HG03175 (cell line): Measurements from ENCODE around the gene AGR2.

Source experiments
- ATAC-seq: cut with Tn5 transposase; IDR thresholded peaks from one replicate; pipeline ENCODE4 v1.9.1; 2021; ENCODE audit warnings: mild to moderate bottlenecking, moderate library complexity; ENCODE audit not compliant: unreplicated experiment

The AGR2 gene

DNA sequence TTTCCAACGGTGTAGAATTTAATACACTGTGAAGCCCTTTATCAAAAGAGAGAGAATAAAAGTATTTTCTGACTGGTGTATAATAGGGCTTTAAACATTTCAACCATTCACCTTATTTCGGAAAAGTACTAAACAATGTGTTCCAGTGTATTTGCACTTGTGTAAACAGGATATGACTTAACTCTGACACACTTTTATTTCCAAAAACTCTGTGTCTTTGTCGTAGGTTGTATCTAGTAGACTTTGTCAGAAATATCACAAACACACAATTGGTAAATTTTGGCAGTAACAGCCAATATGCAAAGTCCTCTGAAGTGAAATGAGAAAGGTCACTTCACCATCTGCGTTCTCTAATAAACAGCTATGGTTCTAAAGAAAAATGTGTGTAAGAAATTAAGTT is 61.6 kb downstream of the AGR2 start:
- ATAC-seq, result no peak

GRCh38 chr7:16742547-16742946 is 62.3 kb downstream of the AGR2 start:
- no peak for ATAC-seq
